Measurements from ENCODE around the gene ACTL8.

Gene ACTL8

GRCh38 chr1:17755120-17755519, at the start of gene ACTL8:
ACTL8 (plus strand) TSS chr1:17755333; CDS start chr1:17823009, 67,676 bp downstream.
- DNase-seq: no peak

DNA sequence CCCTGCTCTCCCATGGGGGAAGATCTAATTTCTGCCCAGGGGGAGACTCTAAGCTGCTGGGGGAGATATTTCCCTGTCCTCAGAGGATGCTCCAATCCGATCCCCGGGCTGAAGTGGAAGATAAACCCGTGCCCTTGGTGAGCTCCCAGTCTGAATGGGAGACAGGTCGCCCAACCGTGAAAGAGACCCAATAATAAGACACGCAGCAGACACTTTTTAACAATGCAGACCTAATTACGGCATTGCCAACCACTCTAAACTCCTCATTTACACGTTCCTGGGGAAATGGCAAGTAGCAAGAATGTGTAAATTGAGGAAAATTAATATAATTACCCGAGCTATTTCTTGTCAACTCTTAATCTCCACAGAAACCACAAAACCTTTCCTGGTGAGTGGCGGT, 48.7 kb upstream of the ACTL8 start:
- DNase-seq: no peak

DNA sequence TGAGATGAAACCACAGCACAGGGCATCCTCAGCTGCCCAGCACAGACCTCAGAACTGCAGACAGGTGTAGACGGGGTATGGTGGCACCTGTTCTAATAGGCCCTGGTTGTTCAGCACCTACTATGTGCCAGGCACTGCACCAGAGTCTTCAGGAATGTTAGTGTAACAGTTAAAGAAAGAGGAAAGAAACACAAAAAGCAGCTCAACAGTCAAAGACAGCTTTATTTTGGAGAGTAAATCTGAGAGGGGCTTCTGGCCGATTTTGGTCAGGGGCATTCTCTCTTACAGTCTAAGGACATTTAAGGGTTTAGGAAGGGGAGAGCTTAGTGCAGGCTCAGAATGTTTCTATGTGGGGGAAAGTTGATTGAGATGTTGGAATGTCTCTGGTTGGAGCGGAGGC, 45.2 kb upstream of the ACTL8 start:
- no peak for DNase-seq

DNA sequence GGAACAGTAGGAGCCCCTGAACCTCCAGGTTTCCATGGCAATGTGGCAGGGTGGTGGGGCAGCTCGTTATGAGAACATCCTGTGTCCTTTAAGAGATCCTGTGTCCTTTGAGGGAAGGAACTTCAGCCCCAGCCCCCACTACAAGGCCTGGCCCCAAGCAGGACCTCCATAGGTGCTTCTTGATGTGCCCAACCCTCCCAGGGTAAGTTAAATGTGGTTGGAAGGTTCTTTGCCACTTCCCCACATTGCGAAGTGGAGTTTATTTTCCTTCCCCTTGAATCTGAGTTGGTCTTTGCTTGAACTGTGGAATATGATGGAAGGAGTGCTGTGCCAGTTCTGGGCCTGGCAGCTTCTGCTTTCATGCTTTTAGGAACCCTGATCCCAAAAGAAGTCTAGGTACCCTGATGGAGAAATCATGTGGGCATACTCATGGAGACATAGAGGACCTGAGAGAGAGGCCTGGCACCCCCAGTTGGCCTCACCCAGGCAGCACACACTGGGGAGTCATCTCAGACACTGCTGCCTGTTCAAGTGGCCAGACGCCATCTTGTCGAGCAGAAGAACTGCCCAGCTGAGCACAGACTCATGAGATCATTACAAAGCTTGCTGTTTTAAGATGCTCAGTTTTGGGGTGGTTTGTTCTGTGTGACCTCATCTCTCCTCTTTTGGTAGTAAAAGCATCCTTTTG, 44.1 kb upstream of the ACTL8 start:
- no peak for DNase-seq

GRCh38 chr1:17711577-17711910, 43.6 kb upstream of the ACTL8 start:
- DNase-seq: no peak

- DNase-seq: no peak
These were observed 43.2 kb upstream of the ACTL8 start for GRCh38 chr1:17711941-17712340.

- no peak for DNase-seq
These were observed 41.1 kb upstream of the ACTL8 start for GRCh38 chr1:17713993-17714392.

DNA sequence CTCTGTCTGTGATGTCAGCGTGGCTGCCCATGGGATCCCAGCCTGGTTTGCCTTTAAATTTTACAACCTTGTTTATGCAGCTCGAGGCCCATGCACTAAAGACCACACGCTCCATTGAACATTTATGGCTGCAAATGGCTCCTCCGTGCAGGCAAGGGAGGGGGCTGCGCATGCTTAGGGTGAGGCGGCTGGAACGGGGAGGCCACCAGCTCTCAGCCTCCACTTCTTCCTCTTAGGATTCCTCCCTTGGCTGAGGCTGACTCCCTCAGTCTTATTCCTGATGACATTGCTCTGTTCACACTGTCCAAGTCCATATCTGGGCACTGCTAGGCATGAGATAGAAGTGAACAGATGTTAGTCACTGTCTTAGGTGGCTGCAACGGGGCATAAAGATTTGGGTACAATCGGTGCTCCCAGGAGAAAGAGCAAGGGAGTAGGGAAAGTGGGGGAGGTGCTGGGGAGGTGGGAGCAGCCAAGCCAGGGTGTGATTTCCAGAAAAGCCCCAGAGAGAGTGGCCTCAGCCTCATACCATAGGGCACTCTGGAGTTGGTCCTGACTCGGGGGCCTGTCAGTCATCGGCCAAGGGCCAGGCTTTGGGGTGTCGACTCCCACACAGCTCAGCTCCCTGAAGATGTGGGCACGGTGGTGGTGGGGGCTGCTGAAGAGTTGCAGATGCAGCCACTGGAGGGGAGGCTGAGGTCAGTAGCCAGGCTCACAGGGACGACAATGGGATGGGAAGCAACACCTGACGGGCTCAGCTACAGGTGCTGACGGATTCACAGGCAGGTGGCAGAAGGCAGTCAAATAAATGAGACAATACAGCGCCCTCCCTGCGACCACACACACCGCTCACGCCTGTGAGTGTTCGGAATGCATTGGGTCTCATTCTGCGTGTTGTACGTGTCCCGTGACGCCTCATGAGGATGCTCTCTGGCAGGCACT, 37.3 kb upstream of the ACTL8 start:
- DNase-seq: no peak

DNA sequence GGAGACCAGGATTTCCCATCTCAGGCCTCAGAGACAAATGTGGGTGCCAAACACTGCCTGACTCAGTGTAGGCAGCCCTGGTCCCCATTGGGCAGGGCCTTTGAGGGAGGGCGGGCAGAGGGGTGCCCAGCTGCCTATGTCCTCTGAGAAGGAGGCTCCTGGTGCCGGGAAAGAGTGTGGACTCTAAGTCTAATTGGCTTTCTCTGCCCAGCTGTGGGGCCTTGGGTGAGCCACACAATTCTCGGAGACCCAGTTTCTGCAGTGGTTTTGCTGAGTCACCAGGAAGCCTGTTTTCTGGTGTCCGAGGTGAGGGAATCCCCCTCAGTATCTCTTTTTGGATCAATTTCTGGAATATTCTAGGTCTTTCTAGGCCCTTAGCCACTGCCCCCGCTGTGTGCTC, 35.3 kb upstream of the ACTL8 start:
- DNase-seq: no peak

DNA sequence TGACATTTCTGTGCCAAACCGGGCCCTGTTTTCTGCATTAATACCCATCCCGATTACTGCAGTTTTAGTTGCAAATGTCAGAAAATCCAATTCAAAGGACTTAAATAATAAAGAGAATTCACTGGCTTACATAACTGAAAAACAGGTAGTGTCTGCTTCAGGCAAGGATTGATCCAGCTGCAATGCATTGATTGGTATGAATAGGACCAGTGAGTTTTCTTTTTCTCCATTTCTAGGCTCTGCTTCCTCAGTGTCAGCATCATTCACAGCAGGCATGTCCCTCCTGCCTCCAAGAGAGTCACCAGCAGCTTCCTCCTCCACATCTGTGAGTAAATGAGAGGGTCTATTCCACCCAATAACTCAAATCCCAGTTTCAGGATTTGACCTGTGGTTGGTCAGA, 33.7 kb upstream of the ACTL8 start:
- no peak for DNase-seq

DNA sequence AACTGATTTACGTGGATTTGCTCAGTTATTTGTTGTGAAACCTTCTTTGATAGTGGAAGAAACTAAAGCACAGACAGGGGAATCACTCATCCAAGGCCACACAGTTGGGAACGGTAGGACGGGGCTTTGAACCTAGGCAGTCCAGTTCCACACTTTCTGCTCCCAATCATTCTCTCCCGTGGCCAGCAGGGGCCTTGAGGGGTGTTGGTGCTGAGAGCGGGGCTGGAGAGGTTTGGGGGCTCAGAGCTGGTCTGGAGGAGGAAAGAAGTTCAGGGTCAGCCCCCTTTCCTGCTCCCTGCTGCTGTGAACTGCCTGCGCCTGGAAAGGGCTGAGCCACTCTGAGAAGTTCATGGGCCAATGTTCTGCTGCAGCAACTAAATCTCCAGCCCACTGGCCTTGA, 31.4 kb upstream of the ACTL8 start:
- no peak for DNase-seq

DNA sequence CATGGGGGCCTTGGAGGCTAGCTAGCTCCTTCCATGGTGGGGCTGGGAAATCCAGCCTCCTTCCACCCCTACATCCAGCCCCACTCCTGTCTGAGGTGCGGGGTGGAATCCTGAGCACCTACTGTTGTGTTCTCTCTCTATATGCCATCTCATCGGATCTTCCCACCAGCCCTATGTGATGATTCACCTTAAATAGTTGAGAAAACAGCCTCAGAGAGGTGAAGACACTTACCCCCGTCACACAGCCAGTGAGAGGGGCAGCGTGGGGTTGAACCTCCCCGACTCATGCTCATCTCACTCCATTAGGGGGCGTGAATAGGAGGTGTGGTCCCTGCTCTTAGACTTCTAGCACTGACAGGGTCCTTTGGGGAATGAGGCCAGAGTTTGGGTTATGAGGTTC, 31.0 kb upstream of the ACTL8 start:
- DNase-seq: no peak

GRCh38 chr1:17725084-17725719, 29.9 kb upstream of the ACTL8 start:
- no peak for DNase-seq

- DNase-seq: no peak
These were observed 29.1 kb upstream of the ACTL8 start for GRCh38 chr1:17725811-17726582.

DNA sequence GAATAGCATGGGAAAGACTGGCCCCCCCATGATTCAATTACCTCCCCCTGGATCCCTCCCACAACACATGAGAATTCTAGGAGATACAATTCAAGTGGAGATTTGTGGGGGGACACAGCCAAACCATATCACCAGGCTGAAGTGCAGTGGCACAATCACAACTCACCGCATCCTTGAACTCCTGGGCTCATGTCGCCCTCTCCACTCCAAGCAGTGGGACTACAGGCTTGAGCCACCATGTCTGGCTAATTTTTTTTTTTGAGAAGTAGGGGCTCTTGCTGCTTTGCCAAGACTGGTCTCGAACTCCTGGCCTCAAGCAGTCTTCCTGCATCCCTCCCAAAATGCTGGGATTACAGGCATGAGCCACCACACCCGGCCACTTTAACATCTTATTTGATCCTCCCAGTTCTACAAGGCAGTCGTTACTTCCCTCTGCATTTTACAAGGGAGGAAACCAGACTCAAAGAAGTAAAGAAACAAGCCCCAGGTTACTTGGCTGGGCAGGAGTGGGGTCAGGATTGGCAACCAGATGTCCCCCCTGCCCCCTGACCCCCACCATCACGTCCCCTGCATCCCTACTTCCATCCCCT, 26.9 kb upstream of the ACTL8 start:
- DNase-seq: no peak

DNA sequence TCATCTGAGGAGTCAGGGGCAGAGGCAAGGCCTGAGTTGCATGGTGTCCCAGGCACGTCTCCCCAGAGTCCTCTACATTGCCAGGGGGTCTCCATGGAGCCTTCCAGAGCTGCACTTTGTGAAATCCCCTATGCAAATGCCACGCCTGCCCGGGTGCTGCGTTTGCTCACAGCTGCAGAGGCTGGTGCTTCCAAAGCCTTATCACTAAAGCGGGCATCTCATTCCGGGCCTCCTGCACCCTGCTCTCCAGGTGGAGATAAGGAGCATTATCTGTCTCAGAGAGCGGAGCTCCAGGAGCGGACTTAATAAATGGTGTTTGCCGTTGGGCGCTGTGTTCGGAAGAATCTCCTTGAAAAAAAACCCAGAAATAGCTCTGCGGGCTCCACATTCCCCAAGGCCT, 25.9 kb upstream of the ACTL8 start:
- DNase-seq: no peak

DNA sequence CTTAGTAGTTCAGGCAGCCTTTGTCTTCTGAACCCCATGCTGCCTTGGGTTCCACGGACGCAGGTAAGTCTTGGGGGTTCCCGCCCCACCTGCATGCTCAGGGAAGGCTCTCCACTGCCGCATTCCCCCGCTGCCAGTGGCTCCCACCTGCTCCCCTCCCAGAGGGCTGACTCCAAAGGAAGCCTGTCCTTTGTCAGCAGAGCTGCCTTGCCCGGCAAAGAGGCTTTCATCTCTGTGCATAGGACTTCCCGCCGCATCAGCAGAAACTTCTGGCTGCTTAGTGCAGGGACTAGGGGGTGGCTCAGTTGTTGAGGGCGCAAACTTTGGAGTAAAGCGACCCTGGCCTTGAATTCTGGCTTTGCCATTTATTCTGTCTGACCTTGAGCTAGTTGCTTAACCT, 25.2 kb upstream of the ACTL8 start:
- DNase-seq: no peak

DNA sequence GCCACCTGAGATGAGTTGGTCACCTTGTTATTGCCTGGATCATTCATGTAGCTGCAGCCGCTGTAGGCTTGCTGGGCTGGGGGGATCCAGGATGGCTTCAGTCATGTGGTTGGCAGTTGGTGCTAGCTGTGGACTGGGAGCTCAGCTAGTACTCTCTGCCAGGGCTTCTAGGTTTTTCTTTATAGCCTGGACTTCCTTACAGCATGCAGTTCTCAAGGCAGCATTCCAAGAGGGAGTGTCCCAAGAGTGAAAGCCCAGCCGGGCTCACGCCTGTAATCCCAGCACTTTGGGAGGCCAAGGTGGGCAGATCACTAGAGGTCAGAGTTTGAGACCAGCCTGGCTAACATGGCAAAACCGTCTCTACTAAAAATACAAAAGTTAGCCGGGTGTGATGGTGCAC, 23.7 kb upstream of the ACTL8 start:
- DNase-seq: no peak

DNA sequence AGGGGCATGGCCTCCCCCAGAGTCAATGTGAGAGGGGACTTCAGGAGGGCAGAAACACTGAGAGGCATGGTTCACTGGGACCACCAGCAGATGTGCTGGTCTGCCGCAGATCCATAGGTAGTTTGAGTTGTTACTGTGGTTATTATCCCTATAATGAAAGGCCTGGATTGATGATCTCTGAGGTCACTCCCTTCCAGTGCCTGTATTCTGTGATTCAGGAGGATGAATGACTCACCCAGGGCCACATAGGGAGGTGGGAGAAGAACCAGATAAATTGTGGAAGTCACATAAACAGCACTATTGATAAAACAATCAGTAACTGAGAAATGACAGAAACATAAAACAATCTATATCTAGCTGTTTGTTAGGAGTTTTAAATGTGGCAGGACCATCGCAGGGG, 22.7 kb upstream of the ACTL8 start:
- DNase-seq: no peak

DNA sequence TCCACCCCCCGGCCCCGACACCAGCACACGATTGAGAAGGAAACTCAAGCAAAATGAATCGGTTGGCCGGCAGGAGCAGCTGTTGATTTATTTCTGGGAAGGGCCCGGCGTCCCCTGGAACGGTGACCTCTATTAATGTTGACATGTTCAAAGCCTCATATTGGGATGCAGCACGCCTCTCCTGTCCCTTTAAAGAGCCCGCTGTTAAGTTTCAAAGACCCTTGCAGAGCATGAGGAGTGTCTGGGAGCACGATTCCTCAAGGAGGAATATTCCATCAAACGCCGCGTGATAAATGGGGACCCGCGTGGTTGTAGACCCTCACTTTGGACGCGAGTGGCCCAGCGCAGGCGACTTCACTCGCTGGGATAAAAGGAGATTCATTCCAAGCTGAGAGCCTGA, 21.5 kb upstream of the ACTL8 start:
- no peak for DNase-seq

DNA sequence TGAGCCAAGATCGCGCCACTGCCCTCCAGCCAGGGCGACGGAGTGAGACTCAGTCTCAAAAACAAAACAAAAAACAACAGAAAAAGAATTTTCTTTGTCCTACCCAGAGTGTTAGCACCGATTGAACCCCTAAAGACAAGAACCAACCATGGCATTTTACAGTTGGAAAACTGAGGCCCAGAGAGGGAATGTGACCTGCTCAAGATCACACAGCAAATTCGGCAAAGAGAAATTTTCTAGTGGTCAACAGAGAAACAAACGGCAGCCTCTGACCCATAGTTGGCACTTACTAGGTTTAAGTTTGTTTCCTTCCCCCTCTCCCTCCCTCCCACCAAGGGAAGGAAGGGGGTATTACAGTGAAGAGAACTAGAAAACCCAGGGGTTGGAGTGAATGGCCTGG, 20.5 kb upstream of the ACTL8 start:
- DNase-seq: no peak

DNA sequence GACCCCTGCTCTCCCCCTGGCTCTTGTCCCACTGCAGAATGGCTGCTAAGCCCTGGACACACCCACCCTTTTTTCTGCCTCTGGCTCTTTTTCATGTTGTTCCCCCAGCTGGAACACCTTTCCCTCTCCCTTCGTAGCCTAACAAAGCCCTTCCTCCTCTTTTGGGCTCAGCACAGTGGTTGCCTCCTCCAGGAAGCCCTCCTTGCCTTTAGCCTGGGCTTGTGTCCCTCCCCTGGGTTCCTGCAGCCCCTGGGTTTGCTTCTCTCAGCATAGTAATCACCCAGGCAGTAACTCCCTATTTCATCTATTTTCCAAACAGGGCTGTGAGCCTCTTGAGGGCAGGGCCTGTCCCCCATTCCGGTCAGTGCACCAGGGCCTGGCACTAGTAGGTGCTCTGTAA, 19.8 kb upstream of the ACTL8 start:
- DNase-seq: no peak

DNA sequence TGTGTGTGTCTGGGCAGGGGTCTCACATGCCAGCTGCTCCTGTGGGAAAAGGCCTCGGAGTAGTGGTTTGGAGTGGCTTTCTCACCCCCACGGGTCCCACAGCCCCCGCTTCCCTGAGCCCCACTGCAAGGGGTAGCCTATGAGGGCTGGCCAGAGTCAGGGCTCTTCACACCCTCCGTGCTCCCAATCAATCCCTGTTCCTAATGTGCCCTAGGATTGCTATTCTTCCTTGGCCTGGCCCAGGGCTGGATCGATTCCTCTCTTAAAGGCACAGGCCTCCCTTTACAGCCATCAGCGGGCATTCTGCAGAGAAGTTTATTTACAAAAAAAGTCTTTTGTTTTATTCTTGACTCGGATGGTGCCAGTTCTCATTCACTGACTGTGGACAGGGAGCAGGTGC, 19.3 kb upstream of the ACTL8 start:
- DNase-seq: no peak

Data from 8988T (cell line).